IMR-90 (cell line): ENCODE measurements around the gene PHLDB1. TPM values are rescaled to one million over a fixed set of nuclear protein-coding genes. Genes with fewer than 3 reads are reported as not detected.

ENCODE experiments used
- ATAC-seq: fragments of 200-7000 bp; cut with Tn5 transposase; 2 replicates; pipeline ENCODE4 v1.9.1; 2020; ENCODE audit warnings: low read depth, mild to moderate bottlenecking, moderate library complexity
- BruUV-seq: library from RNA; stranded (reverse); fragments of 400-500 nt; replicated peaks from 2 replicates; lab custom pipeline; 2021; lab: Mats Ljungman, UMichigan
- CTCF ChIA-PET: fragments of 300-600 bp; formaldehyde crosslinking; extraction: SDS; loops from one replicate; lab custom pipeline; 2021; ENCODE audit warnings: antibody characterized with exemption; lab: Yijun Ruan, JAX
- POLR2A ChIA-PET: fragments of 300-600 bp; sonication (Branson Sonifier 250); formaldehyde crosslinking; loops from one replicate; lab custom pipeline; 2022; ENCODE audit warnings: antibody characterized with exemption; ENCODE audit not compliant: unreplicated experiment; lab: Charles Lee
- DNase-seq: peaks from one replicate; pipeline ENCODE4 v3.0.0; 2013
- H2AFZ ChIP-seq: replicated peaks from 2 replicates; pipeline ENCODE3; 2013; ENCODE audit warnings: low read length, mild to moderate bottlenecking; ENCODE audit not compliant: poor library complexity
- H2AK5ac ChIP-seq: 2 replicates; pipeline ENCODE4 v1.6.1; 2013; ENCODE audit warnings: low read depth, low read length, inconsistent platforms
- H2AK9ac ChIP-seq: replicated peaks from 2 replicates; pipeline ENCODE3; 2013; ENCODE audit warnings: mild to moderate bottlenecking, low read depth, low read length, moderate library complexity; ENCODE audit not compliant: poor library complexity
- H2BK120ac ChIP-seq: 2 replicates; pipeline ENCODE4 v1.6.1; 2013; ENCODE audit warnings: low read depth, low read length, inconsistent platforms
- H2BK15ac ChIP-seq: 3 replicates; pipeline ENCODE4 v1.6.1; 2013; ENCODE audit warnings: low read depth, low read length, inconsistent platforms
- H2BK20ac ChIP-seq: 2 replicates; pipeline ENCODE4 v1.6.1; 2013; ENCODE audit warnings: low read depth, mild to moderate bottlenecking, inconsistent platforms, low read length, moderate library complexity
- H2BK5ac ChIP-seq: 2 replicates; pipeline ENCODE4 v1.6.1; 2013; ENCODE audit warnings: mild to moderate bottlenecking, low read depth, low read length, inconsistent platforms; ENCODE audit not compliant: poor library complexity, severe bottlenecking
- H3K14ac ChIP-seq: replicated peaks from 2 replicates; pipeline ENCODE4 v1.6.1; 2013; ENCODE audit warnings: low read depth, low read length, inconsistent platforms
- H3K18ac ChIP-seq: 2 replicates; pipeline ENCODE4 v1.6.1; 2013; ENCODE audit warnings: low read depth, low read length, control low read depth
- H3K23ac ChIP-seq: 2 replicates; pipeline ENCODE4 v1.6.1; 2013; ENCODE audit warnings: low read depth, low read length, inconsistent platforms
- H3K27ac ChIP-seq: 2 replicates; pipeline ENCODE4 v1.5.1; 2013; ENCODE audit warnings: mild to moderate bottlenecking, control low read depth, low read length; ENCODE audit not compliant: insufficient read depth
- H3K27me3 ChIP-seq: 2 replicates; pipeline ENCODE4 v1.6.1; 2013; ENCODE audit warnings: low read length; ENCODE audit not compliant: control insufficient read depth, insufficient read depth
- H3K36me3 ChIP-seq: 2 replicates; pipeline ENCODE4 v1.6.1; 2013; ENCODE audit warnings: low read length, mixed read lengths; ENCODE audit not compliant: control insufficient read depth, insufficient read depth
- H3K4ac ChIP-seq: 2 replicates; pipeline ENCODE4 v1.6.1; 2013; ENCODE audit warnings: low read depth, low read length, inconsistent platforms
- H3K4me1 ChIP-seq: 2 replicates; pipeline ENCODE4 v1.6.1; 2013; ENCODE audit warnings: low read length, mixed read lengths; ENCODE audit not compliant: control insufficient read depth, insufficient read depth
- H3K4me2 ChIP-seq: 2 replicates; pipeline ENCODE4 v1.6.1; 2013; ENCODE audit warnings: low read depth, mild to moderate bottlenecking, control low read depth, low read length, moderate library complexity
- H3K4me3 ChIP-seq: 2 replicates; pipeline ENCODE4 v1.5.1; 2013; ENCODE audit warnings: low read depth, mild to moderate bottlenecking, control low read depth, low read length, moderate library complexity; ENCODE audit not compliant: insufficient read depth
- H3K56ac ChIP-seq: 2 replicates; pipeline ENCODE4 v1.6.1; 2013; ENCODE audit warnings: low read length, inconsistent platforms; ENCODE audit not compliant: insufficient read depth; ENCODE audit errors: extremely low read depth
- H3K79me1 ChIP-seq, 2 experiments: 2 replicates each; pipeline ENCODE4 v1.6.1; 2013; ENCODE audit warnings: low read length in 2 of 2, inconsistent platforms in 1 of 2, low read depth in 1 of 2
- H3K9ac ChIP-seq: 2 replicates; pipeline ENCODE4 v1.6.1; 2013; ENCODE audit warnings: low read depth, low read length, control low read depth
- H3K9me1 ChIP-seq: 2 replicates; pipeline ENCODE4 v1.6.1; 2013; ENCODE audit warnings: low read length, inconsistent platforms; ENCODE audit not compliant: insufficient read depth
- H3K9me3 ChIP-seq: 2 replicates; pipeline ENCODE4 v1.6.1; 2013; ENCODE audit warnings: low read length; ENCODE audit not compliant: control insufficient read depth, insufficient read depth
- H4K20me1 ChIP-seq: 2 replicates; pipeline ENCODE4 v1.6.1; 2013; ENCODE audit warnings: low read length, inconsistent platforms; ENCODE audit not compliant: insufficient read depth
- H4K5ac ChIP-seq: 2 replicates; pipeline ENCODE4 v1.6.1; 2013; ENCODE audit warnings: mild to moderate bottlenecking, low read depth, low read length, control low read depth
- H4K8ac ChIP-seq, 2 experiments: 2 replicates each; pipeline ENCODE4 v1.6.1; 2013; ENCODE audit warnings: low read depth in 2 of 2, low read length in 2 of 2, control low read depth in 1 of 2, inconsistent platforms in 1 of 2
- H4K91ac ChIP-seq: 2 replicates; pipeline ENCODE4 v1.6.1; 2013; ENCODE audit warnings: low read depth, low read length, inconsistent platforms; ENCODE audit not compliant: insufficient read depth
- BHLHE40 ChIP-seq: fragments of 150-350 bp; IDR thresholded peaks from 2 replicates; pipeline ENCODE4 v1.6.1; 2016; ENCODE audit warnings: mild to moderate bottlenecking, low read depth, low read length
- CEBPB ChIP-seq: IDR thresholded peaks from 2 replicates; pipeline ENCODE4 v1.6.1; 2012; ENCODE audit warnings: low read depth, low read length, improper control_type of control experiment
- CHD1 ChIP-seq: IDR thresholded peaks from 2 replicates; pipeline ENCODE4 v1.6.1; 2012; ENCODE audit warnings: low read depth, low read length, improper control_type of control experiment
- FOS ChIP-seq: fragments of 150-350 bp; IDR thresholded peaks from 2 replicates; pipeline ENCODE4 v1.6.1; 2016; ENCODE audit warnings: low read depth, low read length
- MAFK ChIP-seq: IDR thresholded peaks from 2 replicates; pipeline ENCODE4 v1.6.1; 2012; ENCODE audit warnings: low read depth, low read length, improper control_type of control experiment
- MAZ ChIP-seq: IDR thresholded peaks from 2 replicates; pipeline ENCODE4 v1.6.1; 2012; ENCODE audit warnings: low read depth, mild to moderate bottlenecking, low read length, improper control_type of control experiment, moderate library complexity, borderline replicate concordance
- RCOR1 ChIP-seq: IDR thresholded peaks from 2 replicates; pipeline ENCODE4 v1.6.1; 2012; ENCODE audit warnings: mild to moderate bottlenecking, low read length, improper control_type of control experiment; ENCODE audit not compliant: insufficient replicate concordance
- whole genome bisulfite sequencing, 2 experiments: methylation state at CpG; one replicate each; pipeline versions ENCODE4 v1.1.5 to v1.1.7; 2013; ENCODE audit warnings: missing lambda C conversion rate in 2 of 2; ENCODE audit not compliant: insufficient read length in 1 of 2; ENCODE audit errors: extremely low coverage in 2 of 2; 5-methylcytosine and 5-hydroxymethylcytosine counted together
- dilution Hi-C: fragments of 300-500 bp; cut with HindIII; formaldehyde crosslinking; loops from one replicate; pipeline ENCODE4 v1.14.3; 2018; ENCODE audit warnings: low sequenced_read_pairs; ENCODE audit not compliant: unreplicated experiment
- in situ Hi-C: fragments of 300-500 bp; cut with MboI; formaldehyde crosslinking; loops from 3 replicates; pipeline ENCODE4 v1.14.3; 2019; ENCODE audit warnings: low sequenced_read_pairs, inconsistent platforms, mixed read lengths
- intact Hi-C: fragments of 100-400 bp; cut with micrococcal nuclease; formaldehyde crosslinking; loops from 2 replicates; pipeline ENCODE4 v1.10.0; 2022
- polyA plus RNA-seq, 3 experiments: library from polyadenylated mRNA; depleted of rRNA; stranded (reverse); fragments of >200 nt; gene quantifications; 2 replicates each; pipeline ENCODE4 v1.2.3, GENCODE V29; 2012; ENCODE audit warnings: low replicate concordance in 1 of 3
- total RNA-seq: library from RNA; depleted of rRNA; stranded (reverse); fragments of >200 nt; gene quantifications from 2 replicates; pipeline ENCODE4 v1.2.3, GENCODE V29; 2012
- TF ChIP-seq, protein P1 (sequence below): fragments of 150-350 bp; IDR thresholded peaks from 2 replicates; pipeline ENCODE4 v1.6.1; 2016; ENCODE audit warnings: low read depth, mild to moderate bottlenecking, low read length, moderate library complexity, borderline replicate concordance
- TF ChIP-seq, protein P2 (sequence below): fragments of 150-350 bp; IDR thresholded peaks from 2 replicates; pipeline ENCODE4 v1.6.1; 2017; ENCODE audit warnings: mild to moderate bottlenecking, antibody characterized with exemption, low read length, low read depth

PHLDB1 gene
- total and polyA plus RNA-seq, 2 of the 4 experiments (the other 2 are of a cell fraction), result 40.0 to 90.4 TPM

- Histone ChIP-seq H3K4me1 (peaks cover 20% of the 10 kb centered on the region), H3K27ac (no peak overlapping the region), H2BK20ac (no peak overlapping the region), H2BK5ac (peak overlapping the region; percentile 10), H4K8ac (no peak overlapping the region), H4K91ac (no peak overlapping the region), H2BK120ac (no peak overlapping the region; the same call in 1 of the 2 replicates), H3K18ac (no peak overlapping the region), H3K9me1 (peaks cover 36% of the 10 kb centered on the region), H4K20me1 (peaks cover 77% of the 10 kb centered on the region), H3K36me3 (peaks cover 82% of the 10 kb centered on the region), H3K4me3 (no peak overlapping the region), H3K23ac (no peak overlapping the region), H3K79me1 (peaks cover 42 to 91% of the 10 kb centered on the region in 2 experiments), H2BK15ac (no peak overlapping the region), H3K56ac (no peak overlapping the region), H3K9ac (no peak overlapping the region), H2AK9ac (no peak overlapping the region), H3K4ac (no peak overlapping the region), H3K9me3 (no peaks in the 10 kb centered on the region), H2AFZ (peak overlapping the region; percentile 26), H3K27me3 (no peaks in the 10 kb centered on the region), H2AK5ac (peak overlapping the region; percentile 21; the same call in 1 of the 2 replicates), H3K4me2 (no peak overlapping the region), H3K14ac (no peak overlapping the region), H4K5ac (no peak overlapping the region)
- dilution Hi-C loops (no loop called here), in situ Hi-C loops (no loop called here), intact Hi-C loops (no loop called here)
- WGBS, 2 experiments, result 83% methylated on average over 1 of the region's 6 CpGs; no CpG with 5 or more reads in 1 of the 2 experiments
- DNase-seq (no peak), ATAC-seq (no peak)
- ChIA-PET POLR2A (no interaction called here), CTCF (no interaction called here)
- no TSS peak for BruUV-seq
- TF ChIP-seq RCOR1, result no peak
- no peak for TF ChIP-seq CHD1
- TF ChIP-seq MAZ, result no peak
- TF ChIP-seq, protein P1, sequence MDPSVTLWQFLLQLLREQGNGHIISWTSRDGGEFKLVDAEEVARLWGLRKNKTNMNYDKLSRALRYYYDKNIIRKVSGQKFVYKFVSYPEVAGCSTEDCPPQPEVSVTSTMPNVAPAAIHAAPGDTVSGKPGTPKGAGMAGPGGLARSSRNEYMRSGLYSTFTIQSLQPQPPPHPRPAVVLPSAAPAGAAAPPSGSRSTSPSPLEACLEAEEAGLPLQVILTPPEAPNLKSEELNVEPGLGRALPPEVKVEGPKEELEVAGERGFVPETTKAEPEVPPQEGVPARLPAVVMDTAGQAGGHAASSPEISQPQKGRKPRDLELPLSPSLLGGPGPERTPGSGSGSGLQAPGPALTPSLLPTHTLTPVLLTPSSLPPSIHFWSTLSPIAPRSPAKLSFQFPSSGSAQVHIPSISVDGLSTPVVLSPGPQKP, result no peak
- no peak for TF ChIP-seq BHLHE40
- TF ChIP-seq, protein P2, sequence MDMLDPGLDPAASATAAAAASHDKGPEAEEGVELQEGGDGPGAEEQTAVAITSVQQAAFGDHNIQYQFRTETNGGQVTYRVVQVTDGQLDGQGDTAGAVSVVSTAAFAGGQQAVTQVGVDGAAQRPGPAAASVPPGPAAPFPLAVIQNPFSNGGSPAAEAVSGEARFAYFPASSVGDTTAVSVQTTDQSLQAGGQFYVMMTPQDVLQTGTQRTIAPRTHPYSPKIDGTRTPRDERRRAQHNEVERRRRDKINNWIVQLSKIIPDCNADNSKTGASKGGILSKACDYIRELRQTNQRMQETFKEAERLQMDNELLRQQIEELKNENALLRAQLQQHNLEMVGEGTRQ, result no peak
- TF ChIP-seq FOS, result no peak
- TF ChIP-seq MAFK, result no peak
- no peak for TF ChIP-seq CEBPB
Observed at GRCh38 chr11:118629761-118630661, 22.6 kb downstream of the PHLDB1 start.
